ENCODE data around the gene GLRB.

- TF ChIP-seq EZH2 (IDR thresholded peaks at IDR 0.05; ENCODE audit: borderline replicate concordance): no peak
- TF ChIP-seq, protein P1, sequence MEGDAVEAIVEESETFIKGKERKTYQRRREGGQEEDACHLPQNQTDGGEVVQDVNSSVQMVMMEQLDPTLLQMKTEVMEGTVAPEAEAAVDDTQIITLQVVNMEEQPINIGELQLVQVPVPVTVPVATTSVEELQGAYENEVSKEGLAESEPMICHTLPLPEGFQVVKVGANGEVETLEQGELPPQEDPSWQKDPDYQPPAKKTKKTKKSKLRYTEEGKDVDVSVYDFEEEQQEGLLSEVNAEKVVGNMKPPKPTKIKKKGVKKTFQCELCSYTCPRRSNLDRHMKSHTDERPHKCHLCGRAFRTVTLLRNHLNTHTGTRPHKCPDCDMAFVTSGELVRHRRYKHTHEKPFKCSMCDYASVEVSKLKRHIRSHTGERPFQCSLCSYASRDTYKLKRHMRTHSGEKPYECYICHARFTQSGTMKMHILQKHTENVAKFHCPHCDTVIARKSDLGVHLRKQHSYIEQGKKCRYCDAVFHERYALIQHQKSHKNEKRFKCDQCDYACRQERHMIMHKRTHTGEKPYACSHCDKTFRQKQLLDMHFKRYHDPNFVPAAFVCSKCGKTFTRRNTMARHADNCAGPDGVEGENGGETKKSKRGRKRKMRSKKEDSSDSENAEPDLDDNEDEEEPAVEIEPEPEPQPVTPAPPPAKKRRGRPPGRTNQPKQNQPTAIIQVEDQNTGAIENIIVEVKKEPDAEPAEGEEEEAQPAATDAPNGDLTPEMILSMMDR (IDR thresholded peaks at IDR 0.05; ENCODE audit: poor library complexity): no peak
Measured at GRCh38 chr4:157095716-157096115, 19.8 kb downstream of the GLRB start.

Measured in hepatocyte (in vitro differentiated cells).